Measurements from ENCODE around the gene IRF7.

The IRF7 gene

GRCh38 chr11:608791-609251 lies 6.9 kb downstream of the IRF7 start:
- in situ Hi-C loops (cut with MboI; ENCODE audit: low sequenced_read_pairs), result no loop called here

- in situ Hi-C loops (cut with MboI; ENCODE audit: low sequenced_read_pairs), result no loop called here
Observed at GRCh38 chr11:607971-608659, 7.6 kb downstream of the IRF7 start.

- in situ Hi-C loops (cut with MboI; ENCODE audit: low sequenced_read_pairs), result no loop called here
Observed at GRCh38 chr11:607020-607780, 8.6 kb downstream of the IRF7 start.

- in situ Hi-C loops (cut with MboI; ENCODE audit: low sequenced_read_pairs), result no loop called here
Observed at GRCh38 chr11:606245-606644, 9.5 kb downstream of the IRF7 start.

GRCh38 chr11:605286-606129 lies 10.2 kb downstream of the IRF7 start:
- in situ Hi-C loops (cut with MboI; ENCODE audit: low sequenced_read_pairs), result no loop called here

GRCh38 chr11:603154-603553 lies 12.6 kb downstream of the IRF7 start:
- in situ Hi-C loops (cut with MboI; ENCODE audit: low sequenced_read_pairs), result no loop called here

GRCh38 chr11:601573-602245 lies 14.0 kb downstream of the IRF7 start:
- in situ Hi-C loops (cut with MboI; ENCODE audit: low sequenced_read_pairs), result no loop called here

GRCh38 chr11:598005-598680 lies 17.6 kb downstream of the IRF7 start:
- in situ Hi-C loops (cut with MboI; ENCODE audit: low sequenced_read_pairs), result no loop called here

GRCh38 chr11:597166-597725 lies 18.5 kb downstream of the IRF7 start:
- in situ Hi-C loops (cut with MboI; ENCODE audit: low sequenced_read_pairs), result no loop called here

- in situ Hi-C loops (cut with MboI; ENCODE audit: low sequenced_read_pairs), result no loop called here
Observed at GRCh38 chr11:596374-596773, 19.4 kb downstream of the IRF7 start.

- in situ Hi-C loops (cut with MboI; ENCODE audit: low sequenced_read_pairs), result no loop called here
Observed at GRCh38 chr11:595400-595799, 20.4 kb downstream of the IRF7 start.

- in situ Hi-C loops (cut with MboI; ENCODE audit: low sequenced_read_pairs), result no loop called here
Observed at GRCh38 chr11:593347-593746, 22.4 kb downstream of the IRF7 start.

- in situ Hi-C loops (cut with MboI; ENCODE audit: low sequenced_read_pairs), result no loop called here
Observed at GRCh38 chr11:592918-593317, 22.8 kb downstream of the IRF7 start.

GRCh38 chr11:592501-592900 lies 23.2 kb downstream of the IRF7 start:
- in situ Hi-C loops (cut with MboI; ENCODE audit: low sequenced_read_pairs), result no loop called here

- in situ Hi-C loops (cut with MboI; ENCODE audit: low sequenced_read_pairs), result no loop called here
Observed at GRCh38 chr11:590997-591396, 24.8 kb downstream of the IRF7 start.

- in situ Hi-C loops (cut with MboI; ENCODE audit: low sequenced_read_pairs), result no loop called here
Observed at GRCh38 chr11:589798-590197, 26.0 kb downstream of the IRF7 start.

GRCh38 chr11:587978-588380 lies 27.8 kb downstream of the IRF7 start:
- in situ Hi-C loops (cut with MboI; ENCODE audit: low sequenced_read_pairs), result no loop called here

GRCh38 chr11:587546-587945 lies 28.2 kb downstream of the IRF7 start:
- in situ Hi-C loops (cut with MboI; ENCODE audit: low sequenced_read_pairs), result no loop called here

GRCh38 chr11:586376-587316 lies 29.1 kb downstream of the IRF7 start:
- in situ Hi-C loops (cut with MboI; ENCODE audit: low sequenced_read_pairs), result no loop called here

Measured in HL-60/S4 (cell line).